GM19452 (cell line): ENCODE data around the gene SASH3.
A peak's percentile ranks its signal among the peaks of the same experiment; 100 is the strongest.

Source experiments
- ATAC-seq: cut with Tn5 transposase; IDR thresholded peaks from one replicate; pipeline ENCODE4 v1.9.1; 2021; ENCODE audit not compliant: unreplicated experiment

Gene SASH3

DNA sequence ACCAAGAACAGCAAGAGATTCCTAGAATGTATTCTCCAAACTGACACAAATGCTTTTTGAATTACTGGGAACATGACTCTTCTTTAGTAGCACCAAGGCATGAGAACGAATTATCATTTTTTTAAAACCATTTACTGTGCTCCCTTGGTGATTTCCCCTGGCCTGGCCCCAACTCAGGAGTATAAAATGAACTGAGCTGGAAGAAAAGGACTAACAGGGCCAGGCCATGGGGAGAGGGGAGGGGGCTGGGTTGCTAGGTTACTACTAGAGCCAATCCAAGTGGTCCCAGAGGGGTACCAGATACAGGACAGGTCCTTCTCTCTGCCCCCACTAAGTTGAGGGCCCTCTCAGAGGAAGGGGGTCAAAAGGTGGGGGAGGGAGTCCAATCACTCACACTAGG, 23.1 kb downstream of the SASH3 start:
- no peak for ATAC-seq

DNA sequence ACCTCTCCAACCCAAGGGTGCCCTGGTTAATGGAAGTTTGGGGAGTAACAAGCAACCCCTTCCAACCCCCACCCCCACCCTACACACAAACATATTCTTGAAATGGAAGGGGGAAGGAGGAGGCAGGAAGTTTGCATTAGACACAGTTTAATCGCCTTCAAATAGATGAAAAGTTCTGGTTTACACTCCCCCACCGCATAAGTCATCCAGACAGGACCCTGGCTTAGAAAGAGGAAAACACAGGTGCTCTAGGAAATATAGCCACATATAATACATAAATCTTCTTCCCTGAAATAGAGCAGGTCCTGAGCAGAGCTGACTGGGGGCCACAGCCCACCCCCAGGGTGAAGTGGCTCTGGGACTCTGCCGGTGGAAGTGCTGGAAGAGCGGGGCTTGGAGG, 25.1 kb downstream of the SASH3 start:
- ATAC-seq = no peak

DNA sequence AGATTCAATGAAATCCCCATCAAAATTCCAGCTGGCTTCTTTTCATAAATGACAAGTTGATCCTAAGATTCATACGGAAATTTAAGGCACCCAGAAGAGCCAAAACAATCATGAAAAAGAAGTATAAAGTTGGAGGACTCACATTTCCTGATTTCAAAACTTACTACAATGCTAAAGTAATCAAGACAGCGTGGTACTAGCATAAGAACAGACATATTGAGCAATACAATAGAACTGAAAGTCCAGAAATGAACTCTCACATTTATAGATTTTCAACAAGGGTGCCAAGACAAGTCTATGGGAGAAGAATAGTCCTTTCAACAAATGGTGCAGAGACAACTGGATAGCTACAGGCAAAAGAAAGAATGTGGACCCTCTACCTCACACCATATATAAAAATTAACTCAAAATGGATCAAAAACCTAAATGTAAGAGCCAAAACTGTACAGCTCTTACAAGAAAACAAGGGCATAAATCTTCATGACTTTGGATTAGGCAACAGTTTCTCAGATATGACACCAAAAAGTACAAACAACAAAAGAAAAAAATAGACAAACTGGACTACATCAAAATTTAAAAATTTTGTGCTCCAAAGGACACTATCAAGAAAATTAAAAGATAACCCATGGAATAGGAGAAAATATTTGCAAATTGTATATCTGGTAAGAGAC, 28.5 kb downstream of the SASH3 start:
- ATAC-seq = no peak

GRCh38 chrX:129808829-129809796, 29.4 kb downstream of the SASH3 start:
- ATAC-seq = no peak

- no peak for ATAC-seq
Measured at GRCh38 chrX:129813662-129814368, 34.1 kb downstream of the SASH3 start.

DNA sequence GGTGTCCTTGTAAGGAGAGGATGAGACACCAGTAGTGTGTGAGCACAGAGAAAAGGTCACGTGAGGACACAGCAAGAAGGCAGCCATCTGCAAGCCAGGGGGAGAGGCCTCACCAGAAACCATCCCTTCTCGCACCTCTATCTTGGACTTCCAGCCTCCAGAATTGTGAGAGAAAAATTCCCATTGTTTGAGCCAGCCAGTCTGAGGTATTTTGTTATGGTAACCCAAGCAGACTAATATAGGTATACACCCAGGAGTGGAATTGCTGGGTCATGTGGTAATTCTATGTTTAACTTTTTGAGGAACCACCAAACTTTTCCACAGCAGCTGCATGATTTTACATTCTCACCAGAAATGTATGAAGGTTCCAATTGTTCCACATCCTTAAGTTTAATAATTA, 38.4 kb downstream of the SASH3 start:
- no peak for ATAC-seq

- ATAC-seq = no peak
Measured at GRCh38 chrX:129823115-129823514, 43.4 kb downstream of the SASH3 start.

DNA sequence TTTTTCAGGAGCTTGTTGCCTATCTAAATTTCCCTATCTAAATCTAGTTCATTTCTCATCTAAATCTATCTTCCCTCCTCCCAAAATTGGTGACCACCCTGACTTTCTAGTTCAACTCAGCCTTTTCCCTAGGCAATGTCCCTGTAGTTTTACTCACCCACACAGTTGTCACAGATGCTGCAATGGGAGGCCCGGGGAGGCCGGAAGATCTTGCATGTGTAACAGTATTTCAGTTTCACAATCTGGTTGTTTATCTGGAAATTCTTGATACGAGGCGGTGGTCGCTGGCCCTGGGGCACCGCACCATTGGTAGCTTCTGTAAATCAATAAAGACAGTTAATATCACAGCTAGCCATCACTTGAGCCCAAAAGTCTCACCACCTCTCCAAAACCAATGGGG, 43.8 kb downstream of the SASH3 start:
- no peak for ATAC-seq

GRCh38 chrX:129824620-129825019, 44.9 kb downstream of the SASH3 start:
- ATAC-seq = no peak

GRCh38 chrX:129825746-129826505, 46.2 kb downstream of the SASH3 start:
- no peak for ATAC-seq

- ATAC-seq = no peak
Measured at GRCh38 chrX:129830494-129830893, 50.7 kb downstream of the SASH3 start.

GRCh38 chrX:129831091-129831885, 51.5 kb downstream of the SASH3 start:
- no peak for ATAC-seq

DNA sequence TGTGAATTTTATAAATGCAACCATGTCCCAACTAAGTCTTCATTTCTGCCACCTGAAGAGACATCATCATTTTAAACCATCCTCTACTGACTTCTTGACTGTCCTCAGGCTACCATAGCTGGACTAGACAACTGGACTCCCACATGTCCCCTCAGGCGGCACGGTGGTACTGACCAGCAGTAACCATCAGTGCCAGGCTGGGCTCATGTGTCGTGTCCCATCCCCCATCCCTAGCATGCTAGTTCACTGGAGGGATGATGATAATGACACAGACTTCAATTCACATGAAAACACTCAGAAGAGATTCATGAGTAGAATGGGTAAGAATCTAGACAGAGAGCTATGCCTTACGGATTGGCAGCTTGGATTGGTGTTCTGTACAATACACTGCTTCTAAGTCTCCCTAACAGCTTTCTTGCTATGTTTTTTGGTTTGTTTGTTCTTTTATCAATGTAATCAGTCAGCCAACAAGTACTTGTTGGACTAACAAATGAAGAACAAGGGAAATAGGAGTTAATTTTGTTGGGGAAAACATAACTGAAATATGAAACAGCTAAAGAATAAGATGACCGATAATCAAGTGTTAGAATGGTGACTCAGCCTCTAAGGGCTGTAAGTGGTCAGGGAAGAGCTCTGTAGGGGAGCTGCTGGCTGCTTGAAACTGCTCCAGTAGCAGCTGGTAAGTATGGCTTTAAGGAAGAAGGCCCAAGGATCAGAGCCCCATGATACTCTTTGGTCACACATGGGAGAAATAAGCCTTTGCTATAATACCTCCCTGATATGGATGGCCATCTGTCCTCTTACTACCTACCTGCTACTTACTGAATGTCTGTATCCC, 53.6 kb downstream of the SASH3 start:
- ATAC-seq = no peak

DNA sequence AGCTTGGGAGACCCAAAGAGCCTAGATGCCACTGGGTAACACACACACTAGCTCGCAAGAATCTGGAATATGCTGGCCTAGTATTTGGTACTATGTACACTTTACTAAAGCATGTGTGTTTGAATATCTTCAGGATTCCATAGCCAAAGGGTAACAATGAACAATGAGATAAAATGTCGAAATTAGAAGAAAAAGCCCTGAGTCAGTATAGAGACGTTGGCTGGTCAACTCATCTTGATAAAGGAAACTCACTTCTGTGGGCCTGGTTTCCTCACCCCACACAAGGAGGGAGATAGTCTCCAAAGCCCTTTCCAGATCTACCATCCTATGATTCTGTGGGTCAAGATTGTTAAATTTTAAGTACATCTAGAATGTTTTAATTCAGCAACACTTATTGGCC, 57.1 kb downstream of the SASH3 start:
- ATAC-seq = no peak

DNA sequence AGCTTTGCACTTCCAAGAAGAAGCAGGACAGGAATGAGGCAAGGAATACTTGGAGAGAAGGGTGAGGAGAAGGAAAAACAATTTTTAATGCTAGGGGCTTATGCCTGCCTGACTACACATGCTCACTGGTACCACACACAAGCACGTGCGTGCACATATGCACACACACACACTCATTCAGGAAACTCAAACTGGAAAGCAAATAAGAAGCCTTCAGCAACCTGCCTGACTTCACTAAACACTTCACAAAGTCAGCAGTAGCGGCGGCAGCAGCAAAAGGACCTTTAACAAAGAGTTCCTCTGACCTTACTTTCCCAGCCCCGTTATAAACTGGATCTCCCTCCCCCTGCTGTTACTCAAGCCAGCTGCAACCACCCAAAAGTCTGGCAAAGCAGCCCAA, 60.6 kb downstream of the SASH3 start:
- ATAC-seq = no peak

- ATAC-seq = no peak
Measured at GRCh38 chrX:129842510-129843208, 62.9 kb downstream of the SASH3 start.

GRCh38 chrX:129843209-129843458, 63.4 kb downstream of the SASH3 start:
- ATAC-seq = no peak

DNA sequence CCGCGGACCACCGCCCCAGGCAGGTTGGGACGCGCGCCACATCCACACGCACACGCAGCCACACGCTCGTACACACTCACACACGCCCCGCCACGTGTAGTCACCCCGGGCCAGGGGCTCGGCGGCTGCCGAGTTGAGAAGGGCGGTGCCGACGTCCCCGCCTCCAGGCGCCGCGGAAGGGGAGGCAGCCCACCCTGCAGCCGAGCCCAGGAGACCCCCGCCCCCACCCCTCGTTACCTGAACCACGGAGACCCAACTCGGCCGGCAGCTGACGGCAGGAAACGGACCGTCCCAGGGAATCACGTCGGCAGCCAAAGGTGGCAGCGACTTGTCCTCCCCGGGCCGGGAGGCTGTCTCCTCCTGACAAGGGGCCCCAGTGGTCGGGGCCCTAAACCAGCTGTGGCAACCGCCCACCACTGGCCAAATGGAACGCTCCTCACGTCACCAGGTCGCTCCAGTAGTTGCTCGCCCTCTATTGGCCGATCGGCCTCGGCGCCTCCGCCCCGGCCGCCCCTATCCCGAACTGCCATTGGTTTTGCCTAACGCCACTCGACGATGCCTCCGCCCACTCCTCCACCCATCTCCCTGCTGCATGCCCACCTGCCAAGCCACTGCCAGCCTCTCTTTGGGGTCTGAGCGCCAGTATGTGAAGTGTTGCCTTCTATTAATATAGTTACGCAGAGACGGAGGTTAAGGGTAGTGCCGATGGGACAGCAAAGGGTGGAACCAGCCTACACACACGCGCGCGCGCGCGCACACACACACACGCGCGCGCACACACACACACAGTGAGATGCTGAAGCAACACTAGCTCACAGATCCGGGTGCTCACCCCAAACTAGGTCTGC, 63.9 kb downstream of the SASH3 start, which contains the start of gene ZDHHC9:
ZDHHC9 (minus strand) TSS at position 428 of the 848 bp plus-strand sequence. CDS start 1,941 bp downstream, outside the sequence.
- peak; percentile 99 for ATAC-seq
